ENCODE results near the gene ISX.

ISX gene

DNA sequence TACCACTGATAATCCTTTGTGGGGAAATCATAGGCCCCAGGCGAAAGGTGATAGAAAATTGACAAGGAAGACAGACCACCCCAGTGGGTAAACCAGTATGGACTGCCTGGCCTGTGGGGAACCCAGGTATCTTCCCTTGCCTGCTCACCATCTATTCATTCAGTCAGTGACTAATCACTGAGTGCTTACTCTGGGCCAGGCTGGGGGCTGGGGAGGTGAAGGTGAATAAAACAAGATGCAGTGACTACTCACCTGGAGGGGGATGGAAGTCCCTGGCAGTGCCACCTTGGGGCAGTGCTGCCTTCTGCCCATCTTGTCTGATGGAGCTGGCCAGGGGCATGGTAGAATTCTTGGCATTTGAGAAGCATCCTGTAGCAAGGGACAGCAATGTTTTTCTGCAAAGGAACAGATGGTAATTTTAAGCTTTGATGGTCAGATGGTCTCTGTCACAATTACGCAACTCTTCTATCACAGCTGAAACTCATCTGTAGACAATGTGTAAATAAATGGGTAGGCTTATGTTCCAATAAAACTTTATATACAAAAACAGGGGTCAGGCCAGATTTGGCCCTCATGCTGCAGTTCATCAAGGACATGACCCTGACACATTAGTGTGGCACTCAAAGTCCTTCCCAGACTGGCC lies 4.6 kb downstream of the ISX start:
- Histone ChIP-seq H3K4me3 (ENCODE audit: insufficient read depth, low read depth, low read length) (no peak overlapping the region), H3K27me3 (ENCODE audit: control insufficient read depth, insufficient read depth, low read length, poor library complexity, severe bottlenecking) (no peaks in the 10 kb centered on the region), H3K4me1 (ENCODE audit: control insufficient read depth, insufficient read depth, low read length) (no peaks in the 10 kb centered on the region), H3K27ac (ENCODE audit: insufficient read depth, low read depth, low read length, poor library complexity, severe bottlenecking) (no peak overlapping the region), H3K9me3 (ENCODE audit: control insufficient read depth, low read length) (no peaks in the 10 kb centered on the region), H3K36me3 (ENCODE audit: control insufficient read depth, insufficient read depth, low read length) (no peaks in the 10 kb centered on the region)
- WGBS, 2 experiments: 97 to 98% methylated on average over 2 of the region's 2 CpGs

DNA sequence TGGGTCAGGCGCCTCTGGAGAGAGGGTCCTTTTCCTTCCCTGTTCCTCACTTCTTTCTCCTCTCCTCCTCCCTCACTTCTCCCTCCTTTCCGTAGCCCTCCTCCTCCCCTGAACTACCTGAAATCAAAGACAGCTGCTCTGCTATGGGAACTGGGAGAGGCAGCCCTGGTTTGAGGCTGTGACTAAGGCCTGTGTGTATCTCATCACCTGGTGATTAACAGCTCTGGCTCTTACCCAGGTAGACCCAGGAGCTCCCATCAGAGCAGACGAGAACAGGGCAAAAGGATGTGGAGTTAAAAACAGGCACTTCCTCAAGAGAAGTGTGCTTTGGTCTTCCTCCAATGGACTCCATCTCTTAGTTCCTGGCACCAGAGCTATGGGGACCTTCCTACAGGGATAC lies 5.8 kb downstream of the ISX start:
- no peak overlapping the region for H3K4me3 ChIP-seq (ENCODE audit: insufficient read depth, low read depth, low read length)
- WGBS, 2 experiments: 90 to 94% methylated on average over 3 of the region's 3 CpGs
- no peak overlapping the region for H3K27ac ChIP-seq (ENCODE audit: insufficient read depth, low read depth, low read length, poor library complexity, severe bottlenecking)
- no peaks in the 10 kb centered on the region for H3K27me3 ChIP-seq (ENCODE audit: control insufficient read depth, insufficient read depth, low read length, poor library complexity, severe bottlenecking)
- no peaks in the 10 kb centered on the region for H3K4me1 ChIP-seq (ENCODE audit: control insufficient read depth, insufficient read depth, low read length)
- no peaks in the 10 kb centered on the region for H3K9me3 ChIP-seq (ENCODE audit: control insufficient read depth, low read length)
- H3K36me3 ChIP-seq (ENCODE audit: control insufficient read depth, insufficient read depth, low read length): no peaks in the 10 kb centered on the region

DNA sequence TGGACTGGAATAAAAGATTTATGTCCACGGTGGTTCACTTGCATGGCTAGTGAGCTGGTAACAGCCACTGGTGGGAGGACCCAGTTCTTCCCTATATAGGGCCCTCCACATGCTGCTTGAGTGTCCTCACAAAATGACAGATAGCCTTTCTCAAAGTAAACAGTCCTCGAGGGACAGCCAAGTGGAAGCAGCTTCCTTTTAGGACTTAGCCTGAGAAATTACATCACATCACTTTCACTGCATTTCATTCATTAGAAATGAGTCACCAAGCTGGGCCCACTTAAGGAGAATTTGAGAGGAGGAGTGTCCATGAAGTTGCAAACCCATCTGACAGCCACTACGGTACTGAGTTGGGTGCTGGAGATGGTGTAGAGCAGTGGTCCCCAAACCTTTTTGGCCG lies 7.0 kb downstream of the ISX start:
- H3K4me3 ChIP-seq (ENCODE audit: insufficient read depth, low read depth, low read length): no peak overlapping the region
- no peaks in the 10 kb centered on the region for H3K9me3 ChIP-seq (ENCODE audit: control insufficient read depth, low read length)
- H3K27me3 ChIP-seq (ENCODE audit: control insufficient read depth, insufficient read depth, low read length, poor library complexity, severe bottlenecking): no peaks in the 10 kb centered on the region
- no peaks in the 10 kb centered on the region for H3K36me3 ChIP-seq (ENCODE audit: control insufficient read depth, insufficient read depth, low read length)
- 85 to 91% methylated on average over 4 of the region's 4 CpGs for WGBS, 2 experiments
- H3K27ac ChIP-seq (ENCODE audit: insufficient read depth, low read depth, low read length, poor library complexity, severe bottlenecking): no peak overlapping the region
- no peaks in the 10 kb centered on the region for H3K4me1 ChIP-seq (ENCODE audit: control insufficient read depth, insufficient read depth, low read length)

GRCh38 chr22:35074583-35074982 lies 8.6 kb downstream of the ISX start:
- Histone ChIP-seq H3K27ac (ENCODE audit: insufficient read depth, low read depth, low read length, poor library complexity, severe bottlenecking) (no peak overlapping the region), H3K36me3 (ENCODE audit: control insufficient read depth, insufficient read depth, low read length) (no peaks in the 10 kb centered on the region), H3K27me3 (ENCODE audit: control insufficient read depth, insufficient read depth, low read length, poor library complexity, severe bottlenecking) (no peaks in the 10 kb centered on the region), H3K4me3 (ENCODE audit: insufficient read depth, low read depth, low read length) (no peak overlapping the region), H3K9me3 (ENCODE audit: control insufficient read depth, low read length) (no peaks in the 10 kb centered on the region), H3K4me1 (ENCODE audit: control insufficient read depth, insufficient read depth, low read length) (no peaks in the 10 kb centered on the region)
- 81 to 94% methylated on average over 2 to 4 of the region's 4 CpGs for WGBS, 2 experiments

GRCh38 chr22:35076630-35077029 lies 10.7 kb downstream of the ISX start:
- H3K4me1 ChIP-seq (ENCODE audit: control insufficient read depth, insufficient read depth, low read length): no peaks in the 10 kb centered on the region
- 91 to 93% methylated on average over 6 of the region's 6 CpGs for WGBS, 2 experiments

DNA sequence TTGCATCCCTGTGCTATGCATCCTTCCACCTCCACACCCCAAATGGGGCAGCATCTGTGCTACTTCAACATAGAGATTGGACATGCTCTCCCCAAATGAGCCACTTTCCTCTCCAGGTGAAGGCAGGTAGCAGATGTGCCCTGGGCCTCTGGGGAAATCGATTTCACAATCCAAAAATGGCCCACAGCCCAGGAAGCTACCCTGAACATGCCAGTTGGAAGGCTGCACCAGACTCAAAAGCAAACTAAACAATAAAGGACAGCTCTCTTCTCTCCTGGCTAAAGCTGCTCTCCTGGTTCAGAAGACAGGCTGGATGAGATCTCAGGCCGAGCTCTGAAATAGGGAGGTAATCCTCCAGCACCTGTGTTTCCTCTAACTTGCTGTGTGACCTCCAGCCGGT lies 19.7 kb downstream of the ISX start:
- no peak overlapping the region for H3K4me3 ChIP-seq (ENCODE audit: insufficient read depth, low read depth, low read length)
- H3K9me3 ChIP-seq (ENCODE audit: control insufficient read depth, low read length): no peaks in the 10 kb centered on the region
- 93% methylated on average over 3 of the region's 3 CpGs for WGBS, 2 experiments
- H3K27me3 ChIP-seq (ENCODE audit: control insufficient read depth, insufficient read depth, low read length, poor library complexity, severe bottlenecking): no peaks in the 10 kb centered on the region
- H3K4me1 ChIP-seq (ENCODE audit: control insufficient read depth, insufficient read depth, low read length): no peaks in the 10 kb centered on the region
- no peaks in the 10 kb centered on the region for H3K36me3 ChIP-seq (ENCODE audit: control insufficient read depth, insufficient read depth, low read length)
- H3K27ac ChIP-seq (ENCODE audit: insufficient read depth, low read depth, low read length, poor library complexity, severe bottlenecking): no peak overlapping the region

More at GRCh38 chr22:35076630-35077029, 10.7 kb downstream of the ISX start:
- Histone ChIP-seq H3K27ac (ENCODE audit: insufficient read depth, low read depth, low read length, poor library complexity, severe bottlenecking) (no peak overlapping the region), H3K36me3 (ENCODE audit: control insufficient read depth, insufficient read depth, low read length) (no peaks in the 10 kb centered on the region), H3K4me3 (ENCODE audit: insufficient read depth, low read depth, low read length) (no peak overlapping the region), H3K9me3 (ENCODE audit: control insufficient read depth, low read length) (no peaks in the 10 kb centered on the region), H3K27me3 (ENCODE audit: control insufficient read depth, insufficient read depth, low read length, poor library complexity, severe bottlenecking) (no peaks in the 10 kb centered on the region)

- no peaks in the 10 kb centered on the region for H3K27me3 ChIP-seq (ENCODE audit: control insufficient read depth, insufficient read depth, low read length, poor library complexity, severe bottlenecking)
- no peaks in the 10 kb centered on the region for H3K4me1 ChIP-seq (ENCODE audit: control insufficient read depth, insufficient read depth, low read length)
- no peak overlapping the region for H3K4me3 ChIP-seq (ENCODE audit: insufficient read depth, low read depth, low read length)
- 100% methylated on average over 1 of the region's 1 CpG for WGBS, 2 experiments
- no peak overlapping the region for H3K27ac ChIP-seq (ENCODE audit: insufficient read depth, low read depth, low read length, poor library complexity, severe bottlenecking)
- no peaks in the 10 kb centered on the region for H3K36me3 ChIP-seq (ENCODE audit: control insufficient read depth, insufficient read depth, low read length)
- H3K9me3 ChIP-seq (ENCODE audit: control insufficient read depth, low read length): no peaks in the 10 kb centered on the region
These were observed 23.2 kb downstream of the ISX start for GRCh38 chr22:35089139-35089538.

- no peak overlapping the region for H3K4me3 ChIP-seq (ENCODE audit: insufficient read depth, low read depth, low read length)
- H3K9me3 ChIP-seq (ENCODE audit: control insufficient read depth, low read length): no peaks in the 10 kb centered on the region
- H3K27ac ChIP-seq (ENCODE audit: insufficient read depth, low read depth, low read length, poor library complexity, severe bottlenecking): no peak overlapping the region
- 45 to 59% methylated on average over 1 of the region's 1 CpG for WGBS, 2 experiments
- no peaks in the 10 kb centered on the region for H3K4me1 ChIP-seq (ENCODE audit: control insufficient read depth, insufficient read depth, low read length)
- no peaks in the 10 kb centered on the region for H3K27me3 ChIP-seq (ENCODE audit: control insufficient read depth, insufficient read depth, low read length, poor library complexity, severe bottlenecking)
- H3K36me3 ChIP-seq (ENCODE audit: control insufficient read depth, insufficient read depth, low read length): no peaks in the 10 kb centered on the region
These were observed 26.4 kb downstream of the ISX start for GRCh38 chr22:35092406-35092805.

DNA sequence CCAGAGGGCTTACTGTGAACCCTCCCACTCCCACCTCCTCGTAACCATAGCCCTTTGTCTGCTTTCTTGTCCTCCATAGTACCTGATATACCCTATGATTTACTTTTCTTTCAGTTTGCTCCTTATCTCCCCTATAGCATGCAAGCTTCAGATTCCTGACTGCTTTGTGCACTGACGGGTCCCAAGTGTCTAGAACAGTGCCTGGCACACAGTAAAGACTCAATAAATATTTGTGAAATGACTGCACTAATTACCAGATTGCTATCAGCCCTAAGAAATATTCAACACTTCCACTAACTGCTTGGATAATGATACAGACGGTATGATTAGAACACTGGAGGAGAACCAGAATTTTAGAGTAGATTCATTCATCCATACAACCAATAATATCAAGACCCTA lies 33.0 kb downstream of the ISX start:
- no peaks in the 10 kb centered on the region for H3K36me3 ChIP-seq (ENCODE audit: control insufficient read depth, insufficient read depth, low read length)
- H3K27ac ChIP-seq (ENCODE audit: insufficient read depth, low read depth, low read length, poor library complexity, severe bottlenecking): no peak overlapping the region
- H3K4me1 ChIP-seq (ENCODE audit: control insufficient read depth, insufficient read depth, low read length): no peaks in the 10 kb centered on the region
- no peaks in the 10 kb centered on the region for H3K27me3 ChIP-seq (ENCODE audit: control insufficient read depth, insufficient read depth, low read length, poor library complexity, severe bottlenecking)
- no peaks in the 10 kb centered on the region for H3K9me3 ChIP-seq (ENCODE audit: control insufficient read depth, low read length)
- H3K4me3 ChIP-seq (ENCODE audit: insufficient read depth, low read depth, low read length): no peak overlapping the region
- WGBS, 2 experiments: 88 to 91% methylated on average over 3 of the region's 3 CpGs

- Histone ChIP-seq H3K36me3 (ENCODE audit: control insufficient read depth, insufficient read depth, low read length) (no peaks in the 10 kb centered on the region), H3K9me3 (ENCODE audit: control insufficient read depth, low read length) (no peaks in the 10 kb centered on the region), H3K27ac (ENCODE audit: insufficient read depth, low read depth, low read length, poor library complexity, severe bottlenecking) (no peak overlapping the region), H3K4me1 (ENCODE audit: control insufficient read depth, insufficient read depth, low read length) (no peaks in the 10 kb centered on the region), H3K4me3 (ENCODE audit: insufficient read depth, low read depth, low read length) (no peak overlapping the region), H3K27me3 (ENCODE audit: control insufficient read depth, insufficient read depth, low read length, poor library complexity, severe bottlenecking) (no peaks in the 10 kb centered on the region)
- 88 to 90% methylated on average over 3 of the region's 3 CpGs for WGBS, 2 experiments
These were observed 33.9 kb downstream of the ISX start for GRCh38 chr22:35099883-35100282.

DNA sequence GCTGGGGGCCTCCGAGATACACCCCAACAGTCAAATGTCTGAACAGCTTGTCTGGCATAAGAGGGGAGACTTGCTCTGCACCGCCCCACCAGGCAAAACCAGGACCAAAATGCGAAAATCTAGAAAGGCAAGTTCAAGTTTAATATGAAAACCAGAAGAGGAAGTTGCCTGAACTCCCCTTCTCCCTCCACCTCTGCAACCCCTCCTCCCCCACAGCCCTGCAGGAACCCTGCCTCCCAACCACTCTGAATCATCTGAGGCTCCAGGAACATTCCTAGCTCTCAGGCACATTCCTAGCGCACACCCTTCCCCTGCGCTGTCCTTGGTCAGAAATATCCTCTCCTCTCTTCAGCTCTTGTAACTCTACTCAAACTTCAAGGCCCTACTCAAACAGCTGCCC lies 36.7 kb downstream of the ISX start:
- WGBS, 2 experiments: 81 to 86% methylated on average over 5 of the region's 5 CpGs
- Histone ChIP-seq H3K4me3 (ENCODE audit: insufficient read depth, low read depth, low read length) (no peak overlapping the region), H3K27ac (ENCODE audit: insufficient read depth, low read depth, low read length, poor library complexity, severe bottlenecking) (no peak overlapping the region), H3K9me3 (ENCODE audit: control insufficient read depth, low read length) (no peaks in the 10 kb centered on the region), H3K36me3 (ENCODE audit: control insufficient read depth, insufficient read depth, low read length) (no peaks in the 10 kb centered on the region), H3K4me1 (ENCODE audit: control insufficient read depth, insufficient read depth, low read length) (no peaks in the 10 kb centered on the region), H3K27me3 (ENCODE audit: control insufficient read depth, insufficient read depth, low read length, poor library complexity, severe bottlenecking) (no peaks in the 10 kb centered on the region)
